A549 (cell line): Measurements from ENCODE around the gene COMT. TPM values are rescaled to one million over a fixed set of nuclear protein-coding genes. Genes with fewer than 3 reads are reported as not detected.

ENCODE experiments used
- ATAC-seq, 2 experiments: fragments of 200-7000 bp in 1 of 2; fragments of >200 bp in 1 of 2; cut with Nextera tagmentation in 1 of 2; cut with Tn5 transposase in 1 of 2; 3 replicates each; pipeline versions ENCODE4 v1.8.0 to v1.9.1; 2018 to 2020; ENCODE audit warnings: mild to moderate bottlenecking in 1 of 2, moderate library complexity in 1 of 2
- CTCF ChIA-PET: fragments of 300-600 bp; sonication (Branson Sonifier 250); formaldehyde crosslinking; extraction: SDS; loops from one replicate; lab custom pipeline; 2021; ENCODE audit warnings: antibody characterized with exemption, inconsistent platforms; lab: Yijun Ruan, JAX
- POLR2A ChIA-PET: fragments of 350-600 bp; formaldehyde crosslinking; extraction: SDS; loops from one replicate; lab custom pipeline; 2021; ENCODE audit warnings: antibody characterized with exemption, inconsistent platforms; lab: Yijun Ruan, JAX
- DNase-seq, 2 experiments: peaks; one replicate each; pipeline versions ENCODE4 v3.0.0 to v3.0.0-alpha.2; 2011 to 2016; ENCODE audit warnings: low read depth in 1 of 2, low spot score in 1 of 2
- FAIRE-seq: peaks from 2 replicates; lab custom pipeline; 2011; peaks lifted over from hg19 to GRCh38; lab: Jason Lieb, UNC
- H3K27ac ChIP-seq, 2 experiments: fragments of >200 bp; sonication (Bioruptor Twin); formaldehyde crosslinking; 3 replicates each; pipeline ENCODE4 v1.5.1; 2016 to 2017
- H3K4me1 ChIP-seq: fragments of >200 bp; sonication (Bioruptor Twin); formaldehyde crosslinking; 3 replicates; pipeline ENCODE4 v1.6.1; 2016
- H3K4me2 ChIP-seq: fragments of >200 bp; sonication (Bioruptor Twin); formaldehyde crosslinking; 3 replicates; pipeline ENCODE4 v1.6.1; 2016
- H3K4me3 ChIP-seq: fragments of >200 bp; sonication (Bioruptor Twin); formaldehyde crosslinking; 3 replicates; pipeline ENCODE4 v1.5.1; 2016
- H3K9me3 ChIP-seq: fragments of >200 bp; sonication (Bioruptor Twin); formaldehyde crosslinking; 3 replicates; pipeline ENCODE4 v1.6.1; 2016
- BHLHE40 ChIP-seq: IDR thresholded peaks from 2 replicates; pipeline ENCODE4 v1.6.1; 2012; ENCODE audit warnings: low read depth, low read length, inconsistent platforms
- CBX2 ChIP-seq: fragments of 200-600 bp; sonication (generic); IDR thresholded peaks from 2 replicates; pipeline ENCODE4 v1.6.1; 2016; ENCODE audit warnings: low read depth, mild to moderate bottlenecking, borderline replicate concordance
- CHD2 ChIP-seq: fragments of 150-350 bp; IDR thresholded peaks from 2 replicates; pipeline ENCODE4 v1.6.1; 2014; ENCODE audit warnings: low read length; ENCODE audit not compliant: partially characterized antibody
- EHF ChIP-seq: fragments of 250-450 bp; sonication (Bioruptor Pico); IDR thresholded peaks from 2 replicates; pipeline ENCODE4 v1.5.0; 2020; ENCODE audit warnings: mild to moderate bottlenecking
- EP300 ChIP-seq, 2 experiments: fragments of >200 bp; sonication (Bioruptor Twin); formaldehyde crosslinking; IDR thresholded peaks; 2 replicates in 1 of 2; 3 replicates in 1 of 2; pipeline ENCODE4 v1.6.1; 2016 to 2017
- ESRRA ChIP-seq: fragments of 150-350 bp; IDR thresholded peaks from 2 replicates; pipeline ENCODE4 v1.6.1; 2014; ENCODE audit warnings: mild to moderate bottlenecking, low read length, borderline replicate concordance
- FOSB ChIP-seq: fragments of 250-450 bp; sonication (Bioruptor Pico); IDR thresholded peaks from 2 replicates; pipeline ENCODE4 v1.5.0; 2020; ENCODE audit warnings: mild to moderate bottlenecking, moderate library complexity
- FOSL2 ChIP-seq, 2 experiments: fragments of 450-650 bp in 1 of 2; fragments of >200 bp in 1 of 2; sonication (Bioruptor Twin) in 1 of 2; formaldehyde crosslinking; IDR thresholded peaks; 2 replicates each; pipeline versions ENCODE4 v1.5.0 to v1.6.1; 2016 to 2020; ENCODE audit warnings: mild to moderate bottlenecking in 1 of 2, moderate library complexity in 1 of 2
- FOXS1 ChIP-seq: fragments of 250-450 bp; sonication (Bioruptor Pico); IDR thresholded peaks from 2 replicates; pipeline ENCODE4 v1.5.0; 2020; ENCODE audit warnings: mild to moderate bottlenecking, moderate library complexity
- HOXB13 ChIP-seq: fragments of 250-450 bp; sonication (Bioruptor Pico); IDR thresholded peaks from 2 replicates; pipeline ENCODE4 v1.5.0; 2020; ENCODE audit warnings: low read depth, mild to moderate bottlenecking, moderate library complexity
- HOXB5 ChIP-seq: fragments of 250-450 bp; sonication (Bioruptor Pico); IDR thresholded peaks from 2 replicates; pipeline ENCODE4 v1.5.0; 2020; ENCODE audit warnings: mild to moderate bottlenecking, moderate library complexity
- NPAS2 ChIP-seq: fragments of 250-450 bp; sonication (Bioruptor Pico); IDR thresholded peaks from 2 replicates; pipeline ENCODE4 v1.8.0; 2022; ENCODE audit warnings: mild to moderate bottlenecking, moderate library complexity, borderline replicate concordance
- PHF8 ChIP-seq: fragments of 200-600 bp; sonication (generic); IDR thresholded peaks from 2 replicates; pipeline ENCODE4 v1.6.1; 2016; ENCODE audit warnings: low read depth, mild to moderate bottlenecking, antibody characterized with exemption, moderate library complexity, borderline replicate concordance
- POLR2A ChIP-seq: IDR thresholded peaks from 2 replicates; pipeline ENCODE4 v1.6.1; 2012; ENCODE audit warnings: mild to moderate bottlenecking, low read length
- POLR2AphosphoS2 ChIP-seq: conservative IDR thresholded peaks from 2 replicates; pipeline ENCODE4 v1.6.1; 2012; ENCODE audit warnings: low read length, improper control_type of control experiment, inconsistent platforms
- TFCP2L1 ChIP-seq: fragments of 250-450 bp; sonication (Bioruptor Pico); IDR thresholded peaks from 2 replicates; pipeline ENCODE4 v1.5.0; 2021; ENCODE audit warnings: mild to moderate bottlenecking
- TP53 ChIP-seq: fragments of 250-450 bp; sonication (Bioruptor Pico); IDR thresholded peaks from 2 replicates; pipeline ENCODE4 v1.5.0; 2021; ENCODE audit warnings: mild to moderate bottlenecking, moderate library complexity
- ZFP36 ChIP-seq: fragments of 450-650 bp; IDR thresholded peaks from 2 replicates; pipeline ENCODE4 v1.6.1; 2014; ENCODE audit warnings: borderline replicate concordance; ENCODE audit not compliant: partially characterized antibody
- ZSCAN20 ChIP-seq: fragments of 250-450 bp; sonication (Bioruptor Pico); IDR thresholded peaks from 2 replicates; pipeline ENCODE4 v1.8.0; 2022; ENCODE audit warnings: mild to moderate bottlenecking, moderate library complexity
- WGBS: methylation state at CpG from one replicate; pipeline ENCODE4 v1.1.6; 2017; ENCODE audit errors: missing lambda C conversion rate; 5-methylcytosine and 5-hydroxymethylcytosine counted together
- polyA plus RNA-seq, 4 experiments: library from polyadenylated mRNA; depleted of rRNA in 3 of 4; stranded (reverse); fragments of >200 nt; fragmentation: RNase III in 1 of 4; extraction: RNeasy Plus Mini Kit Qiagen cat#74134 plus additional on column Dnase treatment in 1 of 4; gene quantifications; 2 replicates in 3 of 4; 3 replicates in 1 of 4; pipeline ENCODE4 v1.2.3, GENCODE V29; 2011 to 2017
- TF ChIP-seq, protein P1 (sequence below): fragments of 200-600 bp; sonication (generic); IDR thresholded peaks from 2 replicates; pipeline ENCODE4 v1.6.1; 2016; ENCODE audit warnings: antibody characterized with exemption, mild to moderate bottlenecking, moderate library complexity
- TF ChIP-seq, protein P2 (sequence below): fragments of >200 bp; sonication (Bioruptor Twin); formaldehyde crosslinking; IDR thresholded peaks from 3 replicates; pipeline ENCODE4 v1.6.1; 2016
- TF ChIP-seq, protein P3 (sequence below): fragments of 150-350 bp; IDR thresholded peaks from 2 replicates; pipeline ENCODE4 v1.6.1; 2014; ENCODE audit warnings: low read depth, mild to moderate bottlenecking, low read length
- TF ChIP-seq, protein P4 (sequence below): fragments of 250-450 bp; sonication (Bioruptor Pico); IDR thresholded peaks from 2 replicates; pipeline ENCODE4 v1.5.0; 2020; ENCODE audit warnings: low read depth, mild to moderate bottlenecking, moderate library complexity

COMT gene
- polyA plus RNA-seq, 2 of the 4 experiments (the other 2 are of a cell fraction) = 72.3 to 125 TPM

- ATAC-seq = peak in 1 of 2 experiments; percentile 5; a peak in 3 of 6 replicates
- no peaks in the 10 kb centered on the region for H3K9me3 ChIP-seq
- TF ChIP-seq, protein P1, sequence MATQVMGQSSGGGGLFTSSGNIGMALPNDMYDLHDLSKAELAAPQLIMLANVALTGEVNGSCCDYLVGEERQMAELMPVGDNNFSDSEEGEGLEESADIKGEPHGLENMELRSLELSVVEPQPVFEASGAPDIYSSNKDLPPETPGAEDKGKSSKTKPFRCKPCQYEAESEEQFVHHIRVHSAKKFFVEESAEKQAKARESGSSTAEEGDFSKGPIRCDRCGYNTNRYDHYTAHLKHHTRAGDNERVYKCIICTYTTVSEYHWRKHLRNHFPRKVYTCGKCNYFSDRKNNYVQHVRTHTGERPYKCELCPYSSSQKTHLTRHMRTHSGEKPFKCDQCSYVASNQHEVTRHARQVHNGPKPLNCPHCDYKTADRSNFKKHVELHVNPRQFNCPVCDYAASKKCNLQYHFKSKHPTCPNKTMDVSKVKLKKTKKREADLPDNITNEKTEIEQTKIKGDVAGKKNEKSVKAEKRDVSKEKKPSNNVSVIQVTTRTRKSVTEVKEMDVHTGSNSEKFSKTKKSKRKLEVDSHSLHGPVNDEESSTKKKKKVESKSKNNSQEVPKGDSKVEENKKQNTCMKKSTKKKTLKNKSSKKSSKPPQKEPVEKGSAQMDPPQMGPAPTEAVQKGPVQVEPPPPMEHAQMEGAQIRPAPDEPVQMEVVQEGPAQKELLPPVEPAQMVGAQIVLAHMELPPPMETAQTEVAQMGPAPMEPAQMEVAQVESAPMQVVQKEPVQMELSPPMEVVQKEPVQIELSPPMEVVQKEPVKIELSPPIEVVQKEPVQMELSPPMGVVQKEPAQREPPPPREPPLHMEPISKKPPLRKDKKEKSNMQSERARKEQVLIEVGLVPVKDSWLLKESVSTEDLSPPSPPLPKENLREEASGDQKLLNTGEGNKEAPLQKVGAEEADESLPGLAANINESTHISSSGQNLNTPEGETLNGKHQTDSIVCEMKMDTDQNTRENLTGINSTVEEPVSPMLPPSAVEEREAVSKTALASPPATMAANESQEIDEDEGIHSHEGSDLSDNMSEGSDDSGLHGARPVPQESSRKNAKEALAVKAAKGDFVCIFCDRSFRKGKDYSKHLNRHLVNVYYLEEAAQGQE = no peak
- TF ChIP-seq FOSL2 (IDR thresholded peaks at IDR 0.05) (no peak), FOSL2 (CRISPR knock-in tag; IDR thresholded peaks at IDR 0.05) (no peak), TP53 (CRISPR knock-in tag) (no peak)
- TF ChIP-seq, protein P2, sequence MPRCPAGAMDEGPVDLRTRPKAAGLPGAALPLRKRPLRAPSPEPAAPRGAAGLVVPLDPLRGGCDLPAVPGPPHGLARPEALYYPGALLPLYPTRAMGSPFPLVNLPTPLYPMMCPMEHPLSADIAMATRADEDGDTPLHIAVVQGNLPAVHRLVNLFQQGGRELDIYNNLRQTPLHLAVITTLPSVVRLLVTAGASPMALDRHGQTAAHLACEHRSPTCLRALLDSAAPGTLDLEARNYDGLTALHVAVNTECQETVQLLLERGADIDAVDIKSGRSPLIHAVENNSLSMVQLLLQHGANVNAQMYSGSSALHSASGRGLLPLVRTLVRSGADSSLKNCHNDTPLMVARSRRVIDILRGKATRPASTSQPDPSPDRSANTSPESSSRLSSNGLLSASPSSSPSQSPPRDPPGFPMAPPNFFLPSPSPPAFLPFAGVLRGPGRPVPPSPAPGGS = no peak
- FAIRE-seq = no peak
- WGBS = 77% methylated on average over 11 of the region's 13 CpGs
- H3K4me1 ChIP-seq = peaks cover 5% of the 10 kb centered on the region; the same call in 1 of the 3 replicates
- DNase-seq = no peak
- no peak overlapping the region for H3K27ac ChIP-seq
- POLR2A ChIA-PET = no interaction called here
- H3K4me3 ChIP-seq = no peak overlapping the region
- no peak overlapping the region for H3K4me2 ChIP-seq
- CTCF ChIA-PET = interaction anchor here (7.7 kb wide), 1 partner anchor 38 kb away, joined by 89 read pairs; no protein-coding TSS in a partner anchor
Observed at GRCh38 chr22:19974935-19975706, 33.5 kb downstream of the COMT start.

- H3K4me3 ChIP-seq = no peak overlapping the region
- ATAC-seq (no peak), FAIRE-seq (no peak), DNase-seq (no peak)
- H3K4me1 ChIP-seq = peaks cover 5% of the 10 kb centered on the region; the same call in 1 of the 3 replicates
- H3K4me2 ChIP-seq = no peak overlapping the region
- no peaks in the 10 kb centered on the region for H3K9me3 ChIP-seq
- TF ChIP-seq TFCP2L1 (CRISPR knock-in tag) (no peak), BHLHE40 (no peak), CHD2 (no peak), FOSL2 (IDR thresholded peaks at IDR 0.05) (no peak), FOSL2 (CRISPR knock-in tag; IDR thresholded peaks at IDR 0.05) (no peak)
- TF ChIP-seq, protein P2 = no peak
- CTCF ChIA-PET = interaction anchor here (7.7 kb wide), 1 partner anchor 38 kb away, joined by 89 read pairs; no protein-coding TSS in a partner anchor
- WGBS = 100% methylated on average over 2 of the region's 4 CpGs
- no peak overlapping the region for H3K27ac ChIP-seq
- POLR2A ChIA-PET = no interaction called here
Observed at GRCh38 chr22:19975707-19976035, 34.1 kb downstream of the COMT start.

DNA sequence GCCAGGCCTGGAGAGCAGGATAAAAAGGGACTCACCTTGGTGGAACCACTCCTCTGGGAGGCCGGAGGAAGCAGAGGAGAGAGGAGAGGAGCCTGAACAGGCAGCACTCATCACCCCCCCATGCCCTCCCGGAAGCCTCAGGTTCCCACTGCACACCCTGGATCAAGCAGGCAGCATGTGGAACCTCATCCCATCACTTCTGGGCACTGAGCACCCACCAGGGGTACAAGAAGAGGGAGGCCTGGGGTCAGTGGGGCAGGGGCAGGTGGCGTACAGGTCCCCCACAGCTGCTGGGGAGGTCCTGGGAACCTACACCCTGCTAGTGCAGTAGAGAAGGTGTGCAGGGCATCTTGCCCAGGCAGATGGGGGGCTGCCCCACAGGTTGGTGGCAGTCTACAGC lies 35.1 kb downstream of the COMT start:
- Histone ChIP-seq H3K4me1 (peaks cover 5% of the 10 kb centered on the region; the same call in 1 of the 3 replicates), H3K27ac (no peak overlapping the region), H3K9me3 (no peaks in the 10 kb centered on the region), H3K4me2 (no peak overlapping the region), H3K4me3 (no peak overlapping the region)
- CTCF ChIA-PET = interaction anchor here (1.1 kb wide), 1 partner anchor 9 kb away, joined by 3 read pairs; no protein-coding TSS in a partner anchor
- FAIRE-seq = no peak
- ATAC-seq = no peak
- POLR2A ChIA-PET = no interaction called here
- no peak for DNase-seq
- WGBS = 80% methylated on average over 2 of the region's 3 CpGs
- no peak for TF ChIP-seq CHD2
- no peak for TF ChIP-seq HOXB13 (CRISPR knock-in tag)
- no peak for TF ChIP-seq NPAS2 (CRISPR knock-in tag)
- no peak for TF ChIP-seq PHF8
- no peak for TF ChIP-seq HOXB5
- no peak for TF ChIP-seq FOSB (CRISPR knock-in tag)
- no peak for TF ChIP-seq FOXS1 (CRISPR knock-in tag)
- no peak for TF ChIP-seq FOSL2 (IDR thresholded peaks at IDR 0.05)
- no peak for TF ChIP-seq FOSL2 (CRISPR knock-in tag; IDR thresholded peaks at IDR 0.05)
- no peak for TF ChIP-seq EP300 (IDR thresholded peaks at IDR 0.05)
- no peak for TF ChIP-seq POLR2A
- no peak for TF ChIP-seq ZSCAN20 (CRISPR knock-in tag)
- TF ChIP-seq, protein P3, sequence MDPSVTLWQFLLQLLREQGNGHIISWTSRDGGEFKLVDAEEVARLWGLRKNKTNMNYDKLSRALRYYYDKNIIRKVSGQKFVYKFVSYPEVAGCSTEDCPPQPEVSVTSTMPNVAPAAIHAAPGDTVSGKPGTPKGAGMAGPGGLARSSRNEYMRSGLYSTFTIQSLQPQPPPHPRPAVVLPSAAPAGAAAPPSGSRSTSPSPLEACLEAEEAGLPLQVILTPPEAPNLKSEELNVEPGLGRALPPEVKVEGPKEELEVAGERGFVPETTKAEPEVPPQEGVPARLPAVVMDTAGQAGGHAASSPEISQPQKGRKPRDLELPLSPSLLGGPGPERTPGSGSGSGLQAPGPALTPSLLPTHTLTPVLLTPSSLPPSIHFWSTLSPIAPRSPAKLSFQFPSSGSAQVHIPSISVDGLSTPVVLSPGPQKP = no peak
- TF ChIP-seq BHLHE40 = no peak
- no peak for TF ChIP-seq EHF
- TF ChIP-seq, protein P4, sequence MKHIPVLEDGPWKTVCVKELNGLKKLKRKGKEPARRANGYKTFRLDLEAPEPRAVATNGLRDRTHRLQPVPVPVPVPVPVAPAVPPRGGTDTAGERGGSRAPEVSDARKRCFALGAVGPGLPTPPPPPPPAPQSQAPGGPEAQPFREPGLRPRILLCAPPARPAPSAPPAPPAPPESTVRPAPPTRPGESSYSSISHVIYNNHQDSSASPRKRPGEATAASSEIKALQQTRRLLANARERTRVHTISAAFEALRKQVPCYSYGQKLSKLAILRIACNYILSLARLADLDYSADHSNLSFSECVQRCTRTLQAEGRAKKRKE (CRISPR knock-in tag) = no peak
- TF ChIP-seq CBX2 = no peak
- no peak for TF ChIP-seq ESRRA
- no peak for TF ChIP-seq POLR2AphosphoS2
- no peak for TF ChIP-seq ZFP36
